Chondrocyte (in vitro differentiated cells): ENCODE results near the gene TADA2B. TPM values are rescaled to one million over a fixed set of nuclear protein-coding genes. Genes with fewer than 3 reads are reported as not detected.

Source experiments
- DNase-seq: peaks from one replicate; pipeline ENCODE4 v3.0.0; 2021; ENCODE audit warnings: mixed read lengths, low spot score
- H3K27ac Mint-ChIP-seq: one replicate; pipeline ENCODE4 v1.8.0; 2021; ENCODE audit warnings: mild to moderate bottlenecking, moderate library complexity, mixed read lengths; ENCODE audit not compliant: unreplicated experiment
- H3K27me3 Mint-ChIP-seq: 2 replicates; pipeline ENCODE4 v1.8.0; 2021; ENCODE audit warnings: low read depth, mixed read lengths
- H3K36me3 Mint-ChIP-seq: 2 replicates; pipeline ENCODE4 v1.8.0; 2021; ENCODE audit warnings: low read depth, mixed read lengths
- H3K4me1 Mint-ChIP-seq: 2 replicates; pipeline ENCODE4 v1.8.0; 2021; ENCODE audit warnings: low read depth, mild to moderate bottlenecking, mixed read lengths
- H3K4me3 Mint-ChIP-seq: one replicate; pipeline ENCODE4 v1.8.0; 2021; ENCODE audit warnings: mild to moderate bottlenecking, moderate library complexity, mixed read lengths; ENCODE audit not compliant: unreplicated experiment
- H3K9me3 Mint-ChIP-seq: 2 replicates; pipeline ENCODE4 v1.8.0; 2021; ENCODE audit warnings: low read depth, mixed read lengths
- CTCF ChIP-seq: fragments of 200-600 bp; sonication (generic); IDR thresholded peaks from 2 replicates; pipeline ENCODE4 v1.5.0; 2021; ENCODE audit warnings: antibody characterized with exemption, mild to moderate bottlenecking, moderate library complexity
- total RNA-seq: library from RNA; stranded (reverse); gene quantifications from 3 replicates; pipeline ENCODE4 v1.2.1, GENCODE V29; 2021

Gene TADA2B
- total RNA-seq, 1 donor from 2014 or later, result 18.5 TPM

DNA sequence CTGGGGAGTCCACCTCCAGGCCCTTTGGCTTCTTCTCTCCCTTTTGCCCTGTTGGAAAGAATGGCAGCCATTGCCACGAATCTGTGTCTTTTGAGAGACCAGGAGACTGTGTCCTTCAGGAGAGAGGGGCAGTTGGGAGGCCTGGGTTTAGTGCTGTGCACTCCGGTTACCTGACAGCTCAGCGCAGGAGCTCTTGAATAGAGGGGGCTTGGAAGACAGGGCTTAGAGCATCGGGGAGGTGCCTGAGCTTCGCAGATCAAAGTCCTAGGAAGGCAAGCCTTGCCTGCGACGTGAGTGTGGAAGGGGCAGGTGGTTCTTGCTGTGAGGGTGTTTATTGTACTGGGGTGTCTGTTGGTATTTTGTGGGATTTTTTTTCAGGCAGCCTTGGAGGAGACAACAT lies 41.9 kb upstream of the TADA2B start:
- H3K9me3 Mint-ChIP-seq, result no peaks in the 10 kb centered on the region
- H3K27ac Mint-ChIP-seq, result no peak overlapping the region
- no peaks in the 10 kb centered on the region for H3K4me1 Mint-ChIP-seq
- H3K36me3 Mint-ChIP-seq, result peaks cover 33% of the 10 kb centered on the region
- no peak overlapping the region for H3K4me3 Mint-ChIP-seq
- TF ChIP-seq CTCF, result no peak
- no peak for DNase-seq
- no peaks in the 10 kb centered on the region for H3K27me3 Mint-ChIP-seq

DNA sequence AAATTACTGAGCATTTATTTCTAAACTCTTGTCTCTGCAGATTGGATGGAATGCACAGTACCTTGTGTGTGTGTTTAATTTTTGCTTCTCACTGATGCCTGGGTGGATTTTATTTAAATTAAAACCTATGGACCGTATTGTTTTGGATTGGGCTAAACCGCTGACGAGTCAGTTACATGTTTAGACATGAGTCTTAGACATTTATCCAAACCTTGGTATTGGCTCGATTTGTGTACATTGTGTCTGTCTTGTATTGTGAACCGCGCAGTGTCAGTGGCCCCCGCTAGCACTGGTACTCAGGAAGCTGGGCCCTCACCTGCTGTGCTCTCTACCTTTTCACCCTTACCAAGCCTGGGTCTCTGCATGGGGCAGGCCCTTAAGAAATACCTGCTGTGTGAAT lies 40.8 kb upstream of the TADA2B start:
- Mint-ChIP-seq H3K9me3 (no peaks in the 10 kb centered on the region), H3K27me3 (no peaks in the 10 kb centered on the region), H3K4me1 (no peaks in the 10 kb centered on the region), H3K4me3 (no peak overlapping the region), H3K36me3 (peaks cover 33% of the 10 kb centered on the region), H3K27ac (no peak overlapping the region)
- no peak for DNase-seq
- TF ChIP-seq CTCF, result no peak

- Mint-ChIP-seq H3K9me3 (no peaks in the 10 kb centered on the region), H3K27ac (no peak overlapping the region), H3K4me1 (no peaks in the 10 kb centered on the region), H3K27me3 (no peaks in the 10 kb centered on the region), H3K36me3 (peaks cover 31% of the 10 kb centered on the region), H3K4me3 (no peak overlapping the region)
- no peak for DNase-seq
- no peak for TF ChIP-seq CTCF
Measured at GRCh38 chr4:7003176-7003878, 39.8 kb upstream of the TADA2B start.

- H3K9me3 Mint-ChIP-seq, result no peaks in the 10 kb centered on the region
- TF ChIP-seq CTCF, result no peak
- DNase-seq, result no peak
- H3K36me3 Mint-ChIP-seq, result peaks cover 34% of the 10 kb centered on the region
- no peak overlapping the region for H3K27ac Mint-ChIP-seq
- no peak overlapping the region for H3K4me3 Mint-ChIP-seq
- H3K27me3 Mint-ChIP-seq, result no peaks in the 10 kb centered on the region
- no peaks in the 10 kb centered on the region for H3K4me1 Mint-ChIP-seq
Measured at GRCh38 chr4:7003879-7004240, 39.3 kb upstream of the TADA2B start.

- no peak for DNase-seq
- TF ChIP-seq CTCF, result no peak
- H3K4me3 Mint-ChIP-seq, result no peak overlapping the region
- peaks cover 33% of the 10 kb centered on the region for H3K36me3 Mint-ChIP-seq
- H3K9me3 Mint-ChIP-seq, result no peaks in the 10 kb centered on the region
- no peaks in the 10 kb centered on the region for H3K27me3 Mint-ChIP-seq
- H3K27ac Mint-ChIP-seq, result no peak overlapping the region
- no peaks in the 10 kb centered on the region for H3K4me1 Mint-ChIP-seq
Measured at GRCh38 chr4:7004331-7004730, 38.8 kb upstream of the TADA2B start.
